ENCODE results near the gene CDON.

The CDON gene

GRCh38 chr11:125952973-125953372 lies 109.7 kb downstream of the CDON start:
- no peak for DNase-seq (ENCODE audit: low read depth in 1 of 2, low spot score in 1 of 2)
- Histone ChIP-seq H3K27me3 (ENCODE audit: insufficient read depth, poor library complexity, severe bottlenecking) (no peaks in the 10 kb centered on the region), H3K4me3 (replicated peaks; ENCODE audit: insufficient read depth, low read length) (no peak overlapping the region), H3K27ac (replicated peaks) (no peak overlapping the region)
- TF ChIP-seq, protein P1, sequence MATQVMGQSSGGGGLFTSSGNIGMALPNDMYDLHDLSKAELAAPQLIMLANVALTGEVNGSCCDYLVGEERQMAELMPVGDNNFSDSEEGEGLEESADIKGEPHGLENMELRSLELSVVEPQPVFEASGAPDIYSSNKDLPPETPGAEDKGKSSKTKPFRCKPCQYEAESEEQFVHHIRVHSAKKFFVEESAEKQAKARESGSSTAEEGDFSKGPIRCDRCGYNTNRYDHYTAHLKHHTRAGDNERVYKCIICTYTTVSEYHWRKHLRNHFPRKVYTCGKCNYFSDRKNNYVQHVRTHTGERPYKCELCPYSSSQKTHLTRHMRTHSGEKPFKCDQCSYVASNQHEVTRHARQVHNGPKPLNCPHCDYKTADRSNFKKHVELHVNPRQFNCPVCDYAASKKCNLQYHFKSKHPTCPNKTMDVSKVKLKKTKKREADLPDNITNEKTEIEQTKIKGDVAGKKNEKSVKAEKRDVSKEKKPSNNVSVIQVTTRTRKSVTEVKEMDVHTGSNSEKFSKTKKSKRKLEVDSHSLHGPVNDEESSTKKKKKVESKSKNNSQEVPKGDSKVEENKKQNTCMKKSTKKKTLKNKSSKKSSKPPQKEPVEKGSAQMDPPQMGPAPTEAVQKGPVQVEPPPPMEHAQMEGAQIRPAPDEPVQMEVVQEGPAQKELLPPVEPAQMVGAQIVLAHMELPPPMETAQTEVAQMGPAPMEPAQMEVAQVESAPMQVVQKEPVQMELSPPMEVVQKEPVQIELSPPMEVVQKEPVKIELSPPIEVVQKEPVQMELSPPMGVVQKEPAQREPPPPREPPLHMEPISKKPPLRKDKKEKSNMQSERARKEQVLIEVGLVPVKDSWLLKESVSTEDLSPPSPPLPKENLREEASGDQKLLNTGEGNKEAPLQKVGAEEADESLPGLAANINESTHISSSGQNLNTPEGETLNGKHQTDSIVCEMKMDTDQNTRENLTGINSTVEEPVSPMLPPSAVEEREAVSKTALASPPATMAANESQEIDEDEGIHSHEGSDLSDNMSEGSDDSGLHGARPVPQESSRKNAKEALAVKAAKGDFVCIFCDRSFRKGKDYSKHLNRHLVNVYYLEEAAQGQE (IDR thresholded peaks at IDR 0.05; ENCODE audit: insufficient replicate concordance, low read depth), result no peak
- TF ChIP-seq SPI1 (IDR thresholded peaks at IDR 0.05; ENCODE audit: borderline replicate concordance, low read depth) (no peak), POLR2AphosphoS5 (IDR thresholded peaks at IDR 0.05; ENCODE audit: low read depth) (no peak), CTCF (IDR thresholded peaks at IDR 0.05; ENCODE audit: insufficient read depth, low read length) (no peak), GABPA (IDR thresholded peaks at IDR 0.05; ENCODE audit: low read depth) (no peak)

GRCh38 chr11:125952559-125952958 lies 110.1 kb downstream of the CDON start:
- Histone ChIP-seq H3K27me3 (ENCODE audit: insufficient read depth, poor library complexity, severe bottlenecking) (no peaks in the 10 kb centered on the region), H3K4me3 (replicated peaks; ENCODE audit: insufficient read depth, low read length) (no peak overlapping the region), H3K27ac (replicated peaks) (no peak overlapping the region)
- no peak for TF ChIP-seq SPI1 (IDR thresholded peaks at IDR 0.05; ENCODE audit: borderline replicate concordance, low read depth)
- TF ChIP-seq GABPA (IDR thresholded peaks at IDR 0.05; ENCODE audit: low read depth), result no peak
- TF ChIP-seq CTCF (IDR thresholded peaks at IDR 0.05; ENCODE audit: insufficient read depth, low read length), result no peak
- no peak for TF ChIP-seq POLR2AphosphoS5 (IDR thresholded peaks at IDR 0.05; ENCODE audit: low read depth)
- TF ChIP-seq, protein P1 (IDR thresholded peaks at IDR 0.05; ENCODE audit: insufficient replicate concordance, low read depth), result no peak
- DNase-seq (ENCODE audit: low read depth in 1 of 2, low spot score in 1 of 2), result no peak

DNA sequence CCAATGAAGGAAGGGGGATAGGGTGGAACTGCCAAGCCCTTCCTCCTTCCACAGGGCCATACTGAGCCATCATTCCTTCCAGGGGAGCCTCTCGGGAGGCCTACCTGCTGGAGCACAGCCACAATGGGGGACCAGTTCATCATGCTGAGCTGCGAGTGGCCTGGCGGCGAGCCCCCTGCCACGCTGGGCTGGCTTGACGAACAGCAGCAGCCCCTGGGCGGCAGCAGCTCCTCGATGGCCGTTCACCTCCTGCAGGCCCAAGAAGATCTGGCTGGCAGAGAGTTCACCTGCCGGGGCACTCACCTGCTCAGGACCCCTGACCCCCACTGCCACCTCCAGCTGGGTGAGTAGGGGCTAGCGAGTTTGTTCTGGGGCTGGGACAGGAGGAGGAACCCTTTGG lies 110.9 kb downstream of the CDON start:
- no peak for TF ChIP-seq SPI1 (IDR thresholded peaks at IDR 0.05; ENCODE audit: borderline replicate concordance, low read depth)
- no peak for TF ChIP-seq POLR2AphosphoS5 (IDR thresholded peaks at IDR 0.05; ENCODE audit: low read depth)
- no peak for TF ChIP-seq GABPA (IDR thresholded peaks at IDR 0.05; ENCODE audit: low read depth)
- TF ChIP-seq, protein P1 (IDR thresholded peaks at IDR 0.05; ENCODE audit: insufficient replicate concordance, low read depth), result no peak
- TF ChIP-seq CTCF (IDR thresholded peaks at IDR 0.05; ENCODE audit: insufficient read depth, low read length), result no peak
- no peak for DNase-seq (ENCODE audit: low read depth in 1 of 2, low spot score in 1 of 2)
- H3K27ac ChIP-seq (replicated peaks), result no peak overlapping the region
- no peaks in the 10 kb centered on the region for H3K27me3 ChIP-seq (ENCODE audit: insufficient read depth, poor library complexity, severe bottlenecking)
- no peak overlapping the region for H3K4me3 ChIP-seq (replicated peaks; ENCODE audit: insufficient read depth, low read length)

Data from HL-60 (cell line).